ENCODE data around the gene WDR7.

WDR7 gene

GRCh38 chr18:56650944-56651770, at the start of gene WDR7:
WDR7 (plus strand) TSS chr18:56651359; CDS start chr18:56672516, 21,157 bp downstream.
- Histone ChIP-seq H3K27me3 (ENCODE audit: control insufficient read depth, insufficient read depth, low read length) (no peaks in the 10 kb centered on the region), H3K9ac (ENCODE audit: low read length) (peak within 1 kb of the TSS; percentile 63), H3K4me3 (ENCODE audit: low read length) (peak within 1 kb of the TSS; percentile 99), H3K27ac (ENCODE audit: low read depth, low read length) (peak within 1 kb of the TSS; percentile 81), H3K36me3 (ENCODE audit: control insufficient read depth, insufficient read depth, low read length) (peaks cover 2% of the 10 kb centered on the region), H3K4me1 (ENCODE audit: control insufficient read depth, insufficient read depth, low read length) (peaks cover 3% of the 10 kb centered on the region)

- no peak overlapping the region for H3K9ac ChIP-seq (ENCODE audit: low read length)
- no peak overlapping the region for H3K4me3 ChIP-seq (ENCODE audit: low read length)
- H3K36me3 ChIP-seq (ENCODE audit: control insufficient read depth, insufficient read depth, low read length), result peaks cover 8% of the 10 kb centered on the region
- H3K27ac ChIP-seq (ENCODE audit: low read depth, low read length), result no peak overlapping the region
- no peaks in the 10 kb centered on the region for H3K27me3 ChIP-seq (ENCODE audit: control insufficient read depth, insufficient read depth, low read length)
- H3K4me1 ChIP-seq (ENCODE audit: control insufficient read depth, insufficient read depth, low read length), result no peaks in the 10 kb centered on the region
Measured at GRCh38 chr18:56606618-56607017, 44.5 kb upstream of the WDR7 start.

- H3K4me3 ChIP-seq (ENCODE audit: low read length), result no peak overlapping the region
- no peaks in the 10 kb centered on the region for H3K4me1 ChIP-seq (ENCODE audit: control insufficient read depth, insufficient read depth, low read length)
- H3K27me3 ChIP-seq (ENCODE audit: control insufficient read depth, insufficient read depth, low read length), result no peaks in the 10 kb centered on the region
- no peak overlapping the region for H3K9ac ChIP-seq (ENCODE audit: low read length)
- H3K36me3 ChIP-seq (ENCODE audit: control insufficient read depth, insufficient read depth, low read length), result peaks cover 6% of the 10 kb centered on the region
- no peak overlapping the region for H3K27ac ChIP-seq (ENCODE audit: low read depth, low read length)
Measured at GRCh38 chr18:56615738-56616520, 35.2 kb upstream of the WDR7 start.

GRCh38 chr18:56627991-56628390, 23.2 kb upstream of the WDR7 start:
- no peaks in the 10 kb centered on the region for H3K36me3 ChIP-seq (ENCODE audit: control insufficient read depth, insufficient read depth, low read length)
- H3K27ac ChIP-seq (ENCODE audit: low read depth, low read length), result no peak overlapping the region
- no peaks in the 10 kb centered on the region for H3K4me1 ChIP-seq (ENCODE audit: control insufficient read depth, insufficient read depth, low read length)
- no peaks in the 10 kb centered on the region for H3K27me3 ChIP-seq (ENCODE audit: control insufficient read depth, insufficient read depth, low read length)
- no peak overlapping the region for H3K9ac ChIP-seq (ENCODE audit: low read length)
- no peak overlapping the region for H3K4me3 ChIP-seq (ENCODE audit: low read length)

GRCh38 chr18:56632070-56633022, 18.8 kb upstream of the WDR7 start:
- Histone ChIP-seq H3K4me3 (ENCODE audit: low read length) (no peak overlapping the region), H3K9ac (ENCODE audit: low read length) (no peak overlapping the region), H3K4me1 (ENCODE audit: control insufficient read depth, insufficient read depth, low read length) (peaks cover 7% of the 10 kb centered on the region), H3K36me3 (ENCODE audit: control insufficient read depth, insufficient read depth, low read length) (no peaks in the 10 kb centered on the region), H3K27ac (ENCODE audit: low read depth, low read length) (no peak overlapping the region), H3K27me3 (ENCODE audit: control insufficient read depth, insufficient read depth, low read length) (no peaks in the 10 kb centered on the region)

- H3K4me3 ChIP-seq (ENCODE audit: low read length), result no peak overlapping the region
- no peaks in the 10 kb centered on the region for H3K36me3 ChIP-seq (ENCODE audit: control insufficient read depth, insufficient read depth, low read length)
- no peak overlapping the region for H3K27ac ChIP-seq (ENCODE audit: low read depth, low read length)
- no peak overlapping the region for H3K9ac ChIP-seq (ENCODE audit: low read length)
- peaks cover 10% of the 10 kb centered on the region for H3K4me1 ChIP-seq (ENCODE audit: control insufficient read depth, insufficient read depth, low read length)
- H3K27me3 ChIP-seq (ENCODE audit: control insufficient read depth, insufficient read depth, low read length), result no peaks in the 10 kb centered on the region
Measured at GRCh38 chr18:56635007-56635406, 16.2 kb upstream of the WDR7 start.

GRCh38 chr18:56637176-56637575, 14.0 kb upstream of the WDR7 start:
- H3K27ac ChIP-seq (ENCODE audit: low read depth, low read length), result peak overlapping the region; percentile 90
- H3K4me3 ChIP-seq (ENCODE audit: low read length), result peak overlapping the region; percentile 88

GRCh38 chr18:56637711-56638231, 13.4 kb upstream of the WDR7 start:
- Histone ChIP-seq H3K4me1 (ENCODE audit: control insufficient read depth, insufficient read depth, low read length) (peaks cover 10% of the 10 kb centered on the region), H3K4me3 (ENCODE audit: low read length) (peak overlapping the region; percentile 88), H3K36me3 (ENCODE audit: control insufficient read depth, insufficient read depth, low read length) (no peaks in the 10 kb centered on the region), H3K27ac (ENCODE audit: low read depth, low read length) (peak overlapping the region; percentile 90), H3K27me3 (ENCODE audit: control insufficient read depth, insufficient read depth, low read length) (no peaks in the 10 kb centered on the region), H3K9ac (ENCODE audit: low read length) (peak overlapping the region; percentile 82)

More at GRCh38 chr18:56637176-56637575, 14.0 kb upstream of the WDR7 start:
- Histone ChIP-seq H3K36me3 (ENCODE audit: control insufficient read depth, insufficient read depth, low read length) (no peaks in the 10 kb centered on the region), H3K27me3 (ENCODE audit: control insufficient read depth, insufficient read depth, low read length) (no peaks in the 10 kb centered on the region), H3K4me1 (ENCODE audit: control insufficient read depth, insufficient read depth, low read length) (peaks cover 10% of the 10 kb centered on the region), H3K9ac (ENCODE audit: low read length) (peak overlapping the region; percentile 82)

- Histone ChIP-seq H3K27ac (ENCODE audit: low read depth, low read length) (peak within 1 kb of the TSS; percentile 90), H3K4me3 (ENCODE audit: low read length) (peak within 1 kb of the TSS; percentile 88), H3K9ac (ENCODE audit: low read length) (peak within 1 kb of the TSS; percentile 82), H3K27me3 (ENCODE audit: control insufficient read depth, insufficient read depth, low read length) (no peaks in the 10 kb centered on the region), H3K36me3 (ENCODE audit: control insufficient read depth, insufficient read depth, low read length) (no peaks in the 10 kb centered on the region), H3K4me1 (ENCODE audit: control insufficient read depth, insufficient read depth, low read length) (peaks cover 10% of the 10 kb centered on the region)
Measured at GRCh38 chr18:56638232-56639103, 12.7 kb upstream of the WDR7 start, which contains the start of gene TXNL1. TXNL1 (minus strand) TSS chr18:56638592; CDS start chr18:56638440, 152 bp downstream.

- Histone ChIP-seq H3K9ac (ENCODE audit: low read length) (peak overlapping the region; percentile 56), H3K4me1 (ENCODE audit: control insufficient read depth, insufficient read depth, low read length) (peaks cover 10% of the 10 kb centered on the region), H3K27ac (ENCODE audit: low read depth, low read length) (peak overlapping the region; percentile 81), H3K4me3 (ENCODE audit: low read length) (peak overlapping the region; percentile 65), H3K27me3 (ENCODE audit: control insufficient read depth, insufficient read depth, low read length) (no peaks in the 10 kb centered on the region), H3K36me3 (ENCODE audit: control insufficient read depth, insufficient read depth, low read length) (no peaks in the 10 kb centered on the region)
Measured at GRCh38 chr18:56639104-56639381, 12.1 kb upstream of the WDR7 start.

- Histone ChIP-seq H3K4me3 (ENCODE audit: low read length) (no peak overlapping the region), H3K9ac (ENCODE audit: low read length) (no peak overlapping the region), H3K4me1 (ENCODE audit: control insufficient read depth, insufficient read depth, low read length) (peaks cover 10% of the 10 kb centered on the region), H3K27me3 (ENCODE audit: control insufficient read depth, insufficient read depth, low read length) (no peaks in the 10 kb centered on the region), H3K36me3 (ENCODE audit: control insufficient read depth, insufficient read depth, low read length) (no peaks in the 10 kb centered on the region), H3K27ac (ENCODE audit: low read depth, low read length) (no peak overlapping the region)
Measured at GRCh38 chr18:56639571-56639970, 11.6 kb upstream of the WDR7 start.
